HepG2 (cell line): ENCODE data around the gene NFKBIA. TPM values are rescaled to one million over a fixed set of nuclear protein-coding genes. Genes with fewer than 3 reads are reported as not detected.

ENCODE experiments used
- HOXA3 ChIP-seq: sonication (generic); formaldehyde crosslinking; IDR thresholded peaks from 2 replicates; pipeline ENCODE4 v1.5.0; 2020; ENCODE audit warnings: missing genetic modification reagents
- RFXAP ChIP-seq: sonication (generic); formaldehyde crosslinking; IDR thresholded peaks from 2 replicates; pipeline ENCODE4 v1.4.0; 2020; ENCODE audit warnings: missing genetic modification reagents, borderline replicate concordance
- SIN3A ChIP-seq: IDR thresholded peaks from 2 replicates; pipeline ENCODE4 v1.6.1; 2011; ENCODE audit warnings: low read depth, mild to moderate bottlenecking, control low read depth, low read length, borderline replicate concordance
- SMAD3 ChIP-seq: sonication (generic); formaldehyde crosslinking; IDR thresholded peaks from 2 replicates; pipeline ENCODE4 v1.4.0; 2020; ENCODE audit warnings: missing genetic modification reagents
- TAF1 ChIP-seq: sonication (generic); formaldehyde crosslinking; IDR thresholded peaks from 2 replicates; pipeline ENCODE4 v1.4.0; 2020; ENCODE audit warnings: missing genetic modification reagents
- ZFYVE20 ChIP-seq: sonication (generic); formaldehyde crosslinking; IDR thresholded peaks from 2 replicates; pipeline ENCODE4 v1.8.0; 2023; ENCODE audit warnings: low read depth, mild to moderate bottlenecking, moderate library complexity, missing genetic modification reagents, borderline replicate concordance
- polyA plus RNA-seq, 8 experiments: library from polyadenylated mRNA; depleted of rRNA in 3 of 8; stranded (reverse) in 7 of 8; unstranded in 1 of 8; fragments of >200 nt; fragmentation: Illumina TruSeq in 4 of 8; extraction: Trizol in 4 of 8; gene quantifications; 2 replicates each; pipeline versions ENCODE4 v1.2.1 to v1.2.3, GENCODE V29; 2011 to 2016; ENCODE audit warnings: low read depth in 4 of 8, missing spikeins in 1 of 8, mixed read lengths in 1 of 8; ENCODE audit not compliant: insufficient read depth in 1 of 8
- total RNA-seq, 5 experiments: library from RNA; depleted of rRNA; stranded (reverse); fragments of >200 nt; fragmentation: Illumina TruSeq; extraction: Trizol; gene quantifications; 2 replicates each; pipeline ENCODE4 v1.2.3, GENCODE V29; 2016; ENCODE audit warnings: low read depth in 1 of 5
- TF ChIP-seq, protein P1 (sequence below): sonication (generic); formaldehyde crosslinking; IDR thresholded peaks from 2 replicates; pipeline ENCODE4 v1.9.0; 2021; ENCODE audit warnings: missing genetic modification reagents, mild to moderate bottlenecking, borderline replicate concordance
- TF ChIP-seq, protein P2 (sequence below): sonication (generic); formaldehyde crosslinking; IDR thresholded peaks from 2 replicates; pipeline ENCODE4 v1.4.0; 2020; ENCODE audit warnings: mild to moderate bottlenecking, missing genetic modification reagents
- TF ChIP-seq, protein P3 (sequence below): sonication (generic); formaldehyde crosslinking; IDR thresholded peaks from 2 replicates; pipeline ENCODE4 v1.5.0; 2020; ENCODE audit warnings: mild to moderate bottlenecking, missing genetic modification reagents, borderline replicate concordance
- TF ChIP-seq, protein P4 (sequence below): sonication (generic); formaldehyde crosslinking; IDR thresholded peaks from 2 replicates; pipeline ENCODE4 v1.4.0; 2020; ENCODE audit warnings: low read depth, missing genetic modification reagents

The NFKBIA gene
- total and polyA plus RNA-seq, 2 of the 13 experiments (the other 11 are each of a cell fraction or from before 2014, with no cell fraction given) = 197 to 319 TPM

DNA sequence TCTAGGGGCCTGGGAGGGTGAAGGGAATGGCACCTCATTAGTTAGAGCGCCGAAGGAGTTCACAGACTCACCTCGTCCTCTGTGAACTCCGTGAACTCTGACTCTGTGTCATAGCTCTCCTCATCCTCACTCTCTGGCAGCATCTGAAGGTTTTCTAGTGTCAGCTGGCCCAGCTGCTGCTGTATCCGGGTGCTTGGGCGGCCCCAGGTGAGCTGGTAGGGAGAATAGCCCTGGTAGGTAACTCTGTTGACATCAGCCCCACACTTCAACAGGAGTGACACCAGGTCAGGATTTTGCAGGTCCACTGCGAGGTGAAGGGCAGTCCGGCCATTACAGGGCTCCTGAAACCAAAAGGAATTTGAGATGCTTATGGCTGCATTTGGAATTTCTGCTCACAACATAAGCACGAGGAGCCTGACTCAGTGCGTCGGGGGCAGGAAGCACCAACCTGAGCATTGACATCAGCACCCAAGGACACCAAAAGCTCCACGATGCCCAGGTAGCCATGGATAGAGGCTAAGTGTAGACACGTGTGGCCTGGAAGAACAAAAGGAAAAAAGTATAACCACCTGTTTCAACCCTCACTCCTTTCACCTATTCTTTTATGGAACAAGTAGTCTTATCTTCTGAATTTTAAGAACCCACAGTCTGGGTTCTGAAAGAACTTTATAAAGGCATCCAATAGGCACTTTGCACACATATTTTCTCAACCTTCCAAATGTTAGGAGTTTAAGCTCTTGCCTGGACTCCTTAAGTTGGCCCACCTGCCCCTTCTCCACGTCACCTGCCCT is 2.0 kb downstream of the NFKBIA start (continued):
- TF ChIP-seq, protein P1, sequence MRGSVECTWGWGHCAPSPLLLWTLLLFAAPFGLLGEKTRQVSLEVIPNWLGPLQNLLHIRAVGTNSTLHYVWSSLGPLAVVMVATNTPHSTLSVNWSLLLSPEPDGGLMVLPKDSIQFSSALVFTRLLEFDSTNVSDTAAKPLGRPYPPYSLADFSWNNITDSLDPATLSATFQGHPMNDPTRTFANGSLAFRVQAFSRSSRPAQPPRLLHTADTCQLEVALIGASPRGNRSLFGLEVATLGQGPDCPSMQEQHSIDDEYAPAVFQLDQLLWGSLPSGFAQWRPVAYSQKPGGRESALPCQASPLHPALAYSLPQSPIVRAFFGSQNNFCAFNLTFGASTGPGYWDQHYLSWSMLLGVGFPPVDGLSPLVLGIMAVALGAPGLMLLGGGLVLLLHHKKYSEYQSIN (CRISPR knock-in tag) = no peak
- TF ChIP-seq, protein P2, sequence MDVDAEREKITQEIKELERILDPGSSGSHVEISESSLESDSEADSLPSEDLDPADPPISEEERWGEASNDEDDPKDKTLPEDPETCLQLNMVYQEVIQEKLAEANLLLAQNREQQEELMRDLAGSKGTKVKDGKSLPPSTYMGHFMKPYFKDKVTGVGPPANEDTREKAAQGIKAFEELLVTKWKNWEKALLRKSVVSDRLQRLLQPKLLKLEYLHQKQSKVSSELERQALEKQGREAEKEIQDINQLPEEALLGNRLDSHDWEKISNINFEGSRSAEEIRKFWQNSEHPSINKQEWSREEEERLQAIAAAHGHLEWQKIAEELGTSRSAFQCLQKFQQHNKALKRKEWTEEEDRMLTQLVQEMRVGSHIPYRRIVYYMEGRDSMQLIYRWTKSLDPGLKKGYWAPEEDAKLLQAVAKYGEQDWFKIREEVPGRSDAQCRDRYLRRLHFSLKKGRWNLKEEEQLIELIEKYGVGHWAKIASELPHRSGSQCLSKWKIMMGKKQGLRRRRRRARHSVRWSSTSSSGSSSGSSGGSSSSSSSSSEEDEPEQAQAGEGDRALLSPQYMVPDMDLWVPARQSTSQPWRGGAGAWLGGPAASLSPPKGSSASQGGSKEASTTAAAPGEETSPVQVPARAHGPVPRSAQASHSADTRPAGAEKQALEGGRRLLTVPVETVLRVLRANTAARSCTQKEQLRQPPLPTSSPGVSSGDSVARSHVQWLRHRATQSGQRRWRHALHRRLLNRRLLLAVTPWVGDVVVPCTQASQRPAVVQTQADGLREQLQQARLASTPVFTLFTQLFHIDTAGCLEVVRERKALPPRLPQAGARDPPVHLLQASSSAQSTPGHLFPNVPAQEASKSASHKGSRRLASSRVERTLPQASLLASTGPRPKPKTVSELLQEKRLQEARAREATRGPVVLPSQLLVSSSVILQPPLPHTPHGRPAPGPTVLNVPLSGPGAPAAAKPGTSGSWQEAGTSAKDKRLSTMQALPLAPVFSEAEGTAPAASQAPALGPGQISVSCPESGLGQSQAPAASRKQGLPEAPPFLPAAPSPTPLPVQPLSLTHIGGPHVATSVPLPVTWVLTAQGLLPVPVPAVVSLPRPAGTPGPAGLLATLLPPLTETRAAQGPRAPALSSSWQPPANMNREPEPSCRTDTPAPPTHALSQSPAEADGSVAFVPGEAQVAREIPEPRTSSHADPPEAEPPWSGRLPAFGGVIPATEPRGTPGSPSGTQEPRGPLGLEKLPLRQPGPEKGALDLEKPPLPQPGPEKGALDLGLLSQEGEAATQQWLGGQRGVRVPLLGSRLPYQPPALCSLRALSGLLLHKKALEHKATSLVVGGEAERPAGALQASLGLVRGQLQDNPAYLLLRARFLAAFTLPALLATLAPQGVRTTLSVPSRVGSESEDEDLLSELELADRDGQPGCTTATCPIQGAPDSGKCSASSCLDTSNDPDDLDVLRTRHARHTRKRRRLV (CRISPR knock-in tag) = no peak
- TF ChIP-seq, protein P3, sequence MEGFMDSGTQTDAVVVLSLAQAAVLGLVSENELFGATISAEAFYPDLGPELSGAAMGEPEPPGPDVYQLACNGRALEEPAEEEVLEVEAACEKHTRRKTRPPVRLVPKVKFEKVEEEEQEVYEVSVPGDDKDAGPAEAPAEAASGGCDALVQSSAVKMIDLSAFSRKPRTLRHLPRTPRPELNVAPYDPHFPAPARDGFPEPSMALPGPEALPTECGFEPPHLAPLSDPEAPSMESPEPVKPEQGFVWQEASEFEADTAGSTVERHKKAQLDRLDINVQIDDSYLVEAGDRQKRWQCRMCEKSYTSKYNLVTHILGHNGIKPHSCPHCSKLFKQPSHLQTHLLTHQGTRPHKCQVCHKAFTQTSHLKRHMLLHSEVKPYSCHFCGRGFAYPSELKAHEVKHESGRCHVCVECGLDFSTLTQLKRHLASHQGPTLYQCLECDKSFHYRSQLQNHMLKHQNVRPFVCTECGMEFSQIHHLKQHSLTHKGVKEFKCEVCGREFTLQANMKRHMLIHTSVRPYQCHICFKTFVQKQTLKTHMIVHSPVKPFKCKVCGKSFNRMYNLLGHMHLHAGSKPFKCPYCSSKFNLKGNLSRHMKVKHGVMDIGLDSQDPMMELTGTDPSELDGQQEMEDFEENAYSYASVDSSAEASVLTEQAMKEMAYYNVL (CRISPR knock-in tag) = no peak
- TF ChIP-seq SIN3A = peak; percentile 34; the same call in 1 of the 2 replicates
- TF ChIP-seq HOXA3 (CRISPR knock-in tag) = peak; percentile 58
- TF ChIP-seq TAF1 (CRISPR knock-in tag) = no peak
- no peak; the same call in 1 of the 2 replicates for TF ChIP-seq RFXAP
- TF ChIP-seq ZFYVE20 (CRISPR knock-in tag) = no peak
- TF ChIP-seq SMAD3 (CRISPR knock-in tag) = no peak
- TF ChIP-seq, protein P4, sequence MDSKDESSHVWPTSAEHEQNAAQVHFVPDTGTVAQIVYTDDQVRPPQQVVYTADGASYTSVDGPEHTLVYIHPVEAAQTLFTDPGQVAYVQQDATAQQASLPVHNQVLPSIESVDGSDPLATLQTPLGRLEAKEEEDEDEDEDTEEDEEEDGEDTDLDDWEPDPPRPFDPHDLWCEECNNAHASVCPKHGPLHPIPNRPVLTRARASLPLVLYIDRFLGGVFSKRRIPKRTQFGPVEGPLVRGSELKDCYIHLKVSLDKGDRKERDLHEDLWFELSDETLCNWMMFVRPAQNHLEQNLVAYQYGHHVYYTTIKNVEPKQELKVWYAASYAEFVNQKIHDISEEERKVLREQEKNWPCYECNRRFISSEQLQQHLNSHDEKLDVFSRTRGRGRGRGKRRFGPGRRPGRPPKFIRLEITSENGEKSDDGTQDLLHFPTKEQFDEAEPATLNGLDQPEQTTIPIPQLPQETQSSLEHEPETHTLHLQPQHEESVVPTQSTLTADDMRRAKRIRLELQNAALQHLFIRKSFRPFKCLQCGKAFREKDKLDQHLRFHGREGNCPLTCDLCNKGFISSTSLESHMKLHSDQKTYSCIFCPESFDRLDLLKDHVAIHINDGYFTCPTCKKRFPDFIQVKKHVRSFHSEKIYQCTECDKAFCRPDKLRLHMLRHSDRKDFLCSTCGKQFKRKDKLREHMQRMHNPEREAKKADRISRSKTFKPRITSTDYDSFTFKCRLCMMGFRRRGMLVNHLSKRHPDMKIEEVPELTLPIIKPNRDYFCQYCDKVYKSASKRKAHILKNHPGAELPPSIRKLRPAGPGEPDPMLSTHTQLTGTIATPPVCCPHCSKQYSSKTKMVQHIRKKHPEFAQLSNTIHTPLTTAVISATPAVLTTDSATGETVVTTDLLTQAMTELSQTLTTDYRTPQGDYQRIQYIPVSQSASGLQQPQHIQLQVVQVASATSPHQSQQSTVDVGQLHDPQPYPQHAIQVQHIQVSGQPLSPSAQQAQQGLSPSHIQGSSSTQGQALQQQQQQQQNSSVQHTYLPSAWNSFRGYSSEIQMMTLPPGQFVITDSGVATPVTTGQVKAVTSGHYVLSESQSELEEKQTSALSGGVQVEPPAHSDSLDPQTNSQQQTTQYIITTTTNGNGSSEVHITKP (CRISPR knock-in tag) = no peak
